CD14-positive monocyte (primary cell): ENCODE measurements around the gene CLDN3. TPM values are rescaled to one million over a fixed set of nuclear protein-coding genes. Genes with fewer than 3 reads are reported as not detected.

Source experiments
- DNase-seq, 3 donors: peaks; one replicate each; pipeline ENCODE4 v3.0.0-alpha.2; 2011 to 2022
- H2AFZ ChIP-seq: 2 replicates; pipeline ENCODE4 v1.6.0; 2012; ENCODE audit warnings: mild to moderate bottlenecking, low read depth, low read length, inconsistent platforms; ENCODE audit not compliant: insufficient read depth, poor library complexity, severe bottlenecking
- H3K27ac ChIP-seq, 2 donors: 1 replicate in 1 of 2; 2 replicates in 1 of 2; pipeline ENCODE4 v1.5.1; 2012 to 2013; ENCODE audit warnings: low read length in 2 of 2, control low read depth in 1 of 2, inconsistent platforms in 1 of 2, low read depth in 1 of 2, mild to moderate bottlenecking in 1 of 2
- H3K27me3 ChIP-seq, 2 donors: one replicate each; pipeline versions ENCODE4 v1.6.0 to v1.6.1; 2011 to 2013; ENCODE audit warnings: low read length in 2 of 2; ENCODE audit not compliant: control insufficient read depth in 2 of 2, insufficient read depth in 2 of 2
- H3K36me3 ChIP-seq, 2 donors: replicated peaks in 1 of 2; 1 replicate in 1 of 2; 2 replicates in 1 of 2; pipeline versions ENCODE4 v1.5.1 to v1.6.1; 2012 to 2013; ENCODE audit warnings: low read length in 2 of 2, control low read depth in 1 of 2, inconsistent platforms in 1 of 2, mild to moderate bottlenecking in 1 of 2; ENCODE audit not compliant: insufficient read depth in 2 of 2, control insufficient read depth in 1 of 2
- H3K4me1 ChIP-seq, 2 donors: 1 replicate in 1 of 2; 2 replicates in 1 of 2; pipeline versions ENCODE4 v1.5.1 to v1.6.1; 2012 to 2013; ENCODE audit warnings: low read length in 2 of 2, control low read depth in 1 of 2, inconsistent platforms in 1 of 2, mild to moderate bottlenecking in 1 of 2, moderate library complexity in 1 of 2; ENCODE audit not compliant: insufficient read depth in 2 of 2, control insufficient read depth in 1 of 2
- H3K4me2 ChIP-seq: replicated peaks from 2 replicates; pipeline ENCODE3; 2012; ENCODE audit warnings: low read length, moderate library complexity, mild to moderate bottlenecking; ENCODE audit not compliant: poor library complexity, severe bottlenecking; ENCODE audit errors: extremely low read depth
- H3K4me3 ChIP-seq, 3 experiments: fragments of 200-600 bp in 1 of 3; sonication (generic) in 1 of 3; replicated peaks in 1 of 3; 1 replicate in 2 of 3; 2 replicates in 1 of 3; pipeline ENCODE4 v1.5.1; 2011 to 2013; ENCODE audit warnings: low read length in 3 of 3, mild to moderate bottlenecking in 3 of 3, control low read depth in 2 of 3, low read depth in 2 of 3, inconsistent platforms in 1 of 3, moderate library complexity in 1 of 3
- H3K79me2 ChIP-seq: 2 replicates; pipeline ENCODE4 v1.6.0; 2012; ENCODE audit warnings: mild to moderate bottlenecking, control low read depth, inconsistent platforms, low read length, moderate library complexity; ENCODE audit not compliant: insufficient read depth
- H3K9ac ChIP-seq: 2 replicates; pipeline ENCODE4 v1.6.0; 2017; ENCODE audit warnings: low read length, mild to moderate bottlenecking; ENCODE audit not compliant: insufficient read depth, poor library complexity, severe bottlenecking
- H3K9me3 ChIP-seq, 2 donors: replicated peaks in 1 of 2; 1 replicate in 1 of 2; 2 replicates in 1 of 2; pipeline versions ENCODE4 v1.5.1 to v1.6.1; 2012 to 2013; ENCODE audit warnings: low read length in 2 of 2, control low read depth in 1 of 2; ENCODE audit not compliant: control insufficient read depth in 1 of 2, insufficient read depth in 1 of 2
- H4K20me1 ChIP-seq: 2 replicates; pipeline ENCODE4 v1.6.0; 2012; ENCODE audit warnings: mild to moderate bottlenecking, low read length, control low read depth, moderate library complexity; ENCODE audit not compliant: insufficient read depth
- H3K27ac Mint-ChIP-seq, 7 donors: one replicate each; pipeline ENCODE4 v1.8.0; 2020; ENCODE audit warnings: mild to moderate bottlenecking in 7 of 7, mixed read lengths in 7 of 7, moderate library complexity in 6 of 7, inconsistent platforms in 2 of 7
- H3K27me3 Mint-ChIP-seq, 3 donors: one replicate each; pipeline ENCODE4 v1.8.0; 2021 to 2022; ENCODE audit warnings: low read depth in 3 of 3, mild to moderate bottlenecking in 3 of 3, mixed read lengths in 3 of 3, moderate library complexity in 3 of 3, inconsistent platforms in 1 of 3
- H3K36me3 Mint-ChIP-seq, 2 donors: one replicate each; pipeline ENCODE4 v1.8.0; 2020; ENCODE audit warnings: mixed read lengths in 2 of 2, inconsistent platforms in 1 of 2, mild to moderate bottlenecking in 1 of 2
- H3K4me1 Mint-ChIP-seq: one replicate; pipeline ENCODE4 v1.8.0; 2020; ENCODE audit warnings: mild to moderate bottlenecking, mixed read lengths
- H3K4me3 Mint-ChIP-seq, 2 donors: one replicate each; pipeline ENCODE4 v1.8.0; 2020; ENCODE audit warnings: mild to moderate bottlenecking in 2 of 2, mixed read lengths in 2 of 2, moderate library complexity in 1 of 2
- H3K9me3 Mint-ChIP-seq, 7 donors: one replicate each; pipeline ENCODE4 v1.8.0; 2020 to 2022; ENCODE audit warnings: mixed read lengths in 7 of 7, mild to moderate bottlenecking in 6 of 7, moderate library complexity in 6 of 7, inconsistent platforms in 2 of 7
- WGBS: methylation state at CpG from one replicate; pipeline ENCODE4 v1.1.5; 2013; ENCODE audit warnings: missing lambda C conversion rate; ENCODE audit not compliant: insufficient coverage; 5-methylcytosine and 5-hydroxymethylcytosine counted together
- intact Hi-C, 2 donors: fragments of 100-400 bp; cut with micrococcal nuclease; formaldehyde crosslinking; loops; one replicate each; pipeline versions ENCODE4 v1.15.0 to v1.15.1; 2023
- polyA plus RNA-seq, 3 donors: library from polyadenylated mRNA; depleted of rRNA in 1 of 3; unstranded in 2 of 3; stranded (reverse) in 1 of 3; fragments of 300-500 nt in 2 of 3; fragments of >200 nt in 1 of 3; fragmentation: Illumina TruSeq in 2 of 3; gene quantifications; 1 replicate in 2 of 3; 2 replicates in 1 of 3; pipeline ENCODE4 v1.2.3, GENCODE V29; 2012 to 2021
- TF ChIP-seq, protein P1 (sequence below): fragments of 200-600 bp; IDR thresholded peaks from one replicate; pipeline ENCODE4 v1.8.0; 2022; ENCODE audit warnings: antibody characterized with exemption, mild to moderate bottlenecking

The CLDN3 gene
- polyA plus RNA-seq, 3 donors: not detected

DNA sequence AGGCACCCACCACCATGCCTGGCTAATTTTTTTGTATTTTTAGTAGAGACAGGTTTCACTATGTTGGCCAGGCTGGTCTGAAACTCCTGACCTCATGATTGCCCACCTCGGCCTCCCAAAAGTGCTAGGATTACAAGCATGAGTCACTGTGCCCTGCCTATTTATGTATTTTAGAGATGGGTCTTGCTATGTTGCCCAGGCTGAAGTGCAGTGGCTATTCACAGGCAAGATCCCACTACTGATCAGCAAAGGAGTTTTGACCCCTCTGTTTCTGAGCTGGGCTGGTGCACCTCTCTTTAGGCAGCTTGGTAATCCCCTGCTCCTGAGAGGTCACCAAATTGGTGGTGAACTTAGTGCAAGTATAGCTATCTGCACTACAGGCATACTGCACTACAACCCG lies 37.7 kb downstream of the CLDN3 start:
- H3K9me3 ChIP-seq: peaks cover 0 to 7% of the 10 kb centered on the region in 2 donors
- no peak overlapping the region for H2AFZ ChIP-seq

DNA sequence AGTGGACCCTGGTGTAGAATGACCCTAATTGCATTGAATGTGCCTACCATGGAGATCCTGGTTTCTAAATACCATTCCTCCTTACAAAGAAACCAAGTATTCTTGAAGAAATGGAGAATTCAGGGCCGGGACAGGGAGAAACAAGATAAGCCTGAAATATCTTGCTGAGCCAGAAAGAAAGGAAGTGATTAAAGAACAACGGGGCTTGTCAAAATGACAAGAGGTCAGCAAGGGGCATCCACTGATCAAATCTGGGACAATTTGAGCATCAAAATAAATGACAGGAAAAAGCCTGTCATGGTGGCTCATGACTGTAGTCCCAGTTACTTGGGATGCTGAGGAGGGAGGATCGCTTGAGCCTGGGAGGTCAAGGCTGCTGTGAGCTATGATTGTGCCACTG lies 39.6 kb downstream of the CLDN3 start:
- Histone ChIP-seq H3K4me1 (peaks cover 13 to 20% of the 10 kb centered on the region in 2 donors), H3K27me3 (peaks cover 11 to 38% of the 10 kb centered on the region in 2 donors), H3K4me3 (no peak overlapping the region), H3K4me2 (no peak overlapping the region), H3K9ac (no peak overlapping the region), H4K20me1 (no peaks in the 10 kb centered on the region), H3K36me3 (no peaks in the 10 kb centered on the region), H3K9me3 (peaks cover 0 to 7% of the 10 kb centered on the region in 2 donors), H2AFZ (no peak overlapping the region), H3K79me2 (no peaks in the 10 kb centered on the region), H3K27ac (no peak overlapping the region)
- peaks cover 0 to 2% of the 10 kb centered on the region in 2 donors for H3K36me3 Mint-ChIP-seq
- peak overlapping the region in 1 of 2 donors; percentile 5 for H3K4me3 Mint-ChIP-seq
- intact Hi-C loops: loop anchor here in 1 of 2 donors (5.0 to 10.0 kb wide), 2 partner anchors 124 to 208 kb away; partner anchors contain the start of gene BAZ1B
- 8% methylated on average over 2 of the region's 3 CpGs for WGBS
- DNase-seq: no peak
- peaks cover 36 to 72% (median 57%) of the 10 kb centered on the region in 3 donors for H3K27me3 Mint-ChIP-seq
- TF ChIP-seq, protein P1, sequence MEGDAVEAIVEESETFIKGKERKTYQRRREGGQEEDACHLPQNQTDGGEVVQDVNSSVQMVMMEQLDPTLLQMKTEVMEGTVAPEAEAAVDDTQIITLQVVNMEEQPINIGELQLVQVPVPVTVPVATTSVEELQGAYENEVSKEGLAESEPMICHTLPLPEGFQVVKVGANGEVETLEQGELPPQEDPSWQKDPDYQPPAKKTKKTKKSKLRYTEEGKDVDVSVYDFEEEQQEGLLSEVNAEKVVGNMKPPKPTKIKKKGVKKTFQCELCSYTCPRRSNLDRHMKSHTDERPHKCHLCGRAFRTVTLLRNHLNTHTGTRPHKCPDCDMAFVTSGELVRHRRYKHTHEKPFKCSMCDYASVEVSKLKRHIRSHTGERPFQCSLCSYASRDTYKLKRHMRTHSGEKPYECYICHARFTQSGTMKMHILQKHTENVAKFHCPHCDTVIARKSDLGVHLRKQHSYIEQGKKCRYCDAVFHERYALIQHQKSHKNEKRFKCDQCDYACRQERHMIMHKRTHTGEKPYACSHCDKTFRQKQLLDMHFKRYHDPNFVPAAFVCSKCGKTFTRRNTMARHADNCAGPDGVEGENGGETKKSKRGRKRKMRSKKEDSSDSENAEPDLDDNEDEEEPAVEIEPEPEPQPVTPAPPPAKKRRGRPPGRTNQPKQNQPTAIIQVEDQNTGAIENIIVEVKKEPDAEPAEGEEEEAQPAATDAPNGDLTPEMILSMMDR: no peak
- peaks cover 22% of the 10 kb centered on the region for H3K4me1 Mint-ChIP-seq
- H3K9me3 Mint-ChIP-seq: peaks cover 1 to 14% (median 5%) of the 10 kb centered on the region in 7 donors
- no peak overlapping the region for H3K27ac Mint-ChIP-seq

More for the DNA sequence above, 37.7 kb downstream of the CLDN3 start:
- Histone ChIP-seq H3K27ac (no peak overlapping the region), H3K9ac (no peak overlapping the region), H3K79me2 (peaks cover 3% of the 10 kb centered on the region), H3K4me2 (no peak overlapping the region), H3K4me3 (no peak overlapping the region), H4K20me1 (peaks cover 6% of the 10 kb centered on the region), H3K36me3 (peaks cover 13 to 14% of the 10 kb centered on the region in 2 donors), H3K27me3 (peaks cover 7 to 25% of the 10 kb centered on the region in 2 donors), H3K4me1 (peaks cover 15 to 27% of the 10 kb centered on the region in 2 donors)
- H3K27ac Mint-ChIP-seq: no peak overlapping the region
- TF ChIP-seq, protein P1: no peak
- H3K4me1 Mint-ChIP-seq: peaks cover 24% of the 10 kb centered on the region
- no peak overlapping the region for H3K4me3 Mint-ChIP-seq
- peaks cover 1 to 11% (median 5%) of the 10 kb centered on the region in 7 donors for H3K9me3 Mint-ChIP-seq
- intact Hi-C loops: loop anchor here in 1 of 2 donors (5.0 to 10.0 kb wide), 2 partner anchors 122 to 210 kb away; partner anchors contain the start of gene BAZ1B
- no peak for DNase-seq
- H3K36me3 Mint-ChIP-seq: peaks cover 11 to 20% of the 10 kb centered on the region in 2 donors
- WGBS: 88% methylated on average over 1 of the region's 2 CpGs
- H3K27me3 Mint-ChIP-seq: peaks cover 30 to 64% (median 55%) of the 10 kb centered on the region in 3 donors
